D721Med (cell line): Measurements from ENCODE around the gene OLFM1.

ENCODE experiments used
- DNase-seq: peaks from one replicate; pipeline ENCODE4 v3.0.0; 2011; ENCODE audit warnings: low spot score; ENCODE audit not compliant: insufficient read length
- FAIRE-seq: peaks from 2 replicates; lab custom pipeline; 2011; peaks lifted over from hg19 to GRCh38; lab: Jason Lieb, UNC
- TF ChIP-seq, protein P1 (sequence below): IDR thresholded peaks from 2 replicates; pipeline ENCODE4 v1.5.1; 2012; ENCODE audit warnings: mild to moderate bottlenecking, control low read depth; ENCODE audit not compliant: insufficient read depth; ENCODE audit errors: missing control alignments

The OLFM1 gene

DNA sequence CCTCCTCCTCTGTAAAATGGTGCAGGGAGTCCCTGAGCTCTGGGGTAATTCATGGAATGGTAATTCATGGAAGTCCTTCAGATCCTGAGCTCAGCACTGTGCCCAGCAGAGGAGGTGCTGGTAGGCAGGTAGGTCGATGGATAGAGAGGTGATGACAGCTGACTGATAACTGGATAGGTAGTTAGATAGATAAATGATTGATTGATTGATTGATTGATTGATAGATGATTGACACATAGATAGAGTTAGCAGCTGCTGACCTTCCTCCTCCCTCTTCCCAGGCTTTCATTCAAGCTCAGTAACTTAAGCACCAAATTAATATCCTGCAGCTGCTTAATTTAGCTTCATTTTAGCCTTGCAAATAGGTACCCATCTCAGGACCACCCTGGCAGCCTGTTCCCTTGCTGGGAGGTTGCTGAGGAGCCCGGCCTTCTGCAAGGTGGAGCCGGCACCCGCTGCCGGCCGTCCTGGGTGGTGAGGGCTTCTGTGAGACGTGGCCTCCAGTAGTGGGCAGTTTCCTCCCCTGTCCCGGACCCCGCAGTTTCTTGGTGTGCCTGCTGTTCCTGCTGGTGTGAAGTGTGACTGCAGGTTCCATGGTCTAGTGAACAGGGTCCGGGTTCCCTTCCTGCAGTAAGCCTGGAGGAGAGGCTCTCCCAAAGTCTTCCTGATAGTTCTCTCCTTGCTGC lies 13.4 kb downstream of the OLFM1 start:
- no peak for FAIRE-seq
- no peak for DNase-seq
- TF ChIP-seq, protein P1, sequence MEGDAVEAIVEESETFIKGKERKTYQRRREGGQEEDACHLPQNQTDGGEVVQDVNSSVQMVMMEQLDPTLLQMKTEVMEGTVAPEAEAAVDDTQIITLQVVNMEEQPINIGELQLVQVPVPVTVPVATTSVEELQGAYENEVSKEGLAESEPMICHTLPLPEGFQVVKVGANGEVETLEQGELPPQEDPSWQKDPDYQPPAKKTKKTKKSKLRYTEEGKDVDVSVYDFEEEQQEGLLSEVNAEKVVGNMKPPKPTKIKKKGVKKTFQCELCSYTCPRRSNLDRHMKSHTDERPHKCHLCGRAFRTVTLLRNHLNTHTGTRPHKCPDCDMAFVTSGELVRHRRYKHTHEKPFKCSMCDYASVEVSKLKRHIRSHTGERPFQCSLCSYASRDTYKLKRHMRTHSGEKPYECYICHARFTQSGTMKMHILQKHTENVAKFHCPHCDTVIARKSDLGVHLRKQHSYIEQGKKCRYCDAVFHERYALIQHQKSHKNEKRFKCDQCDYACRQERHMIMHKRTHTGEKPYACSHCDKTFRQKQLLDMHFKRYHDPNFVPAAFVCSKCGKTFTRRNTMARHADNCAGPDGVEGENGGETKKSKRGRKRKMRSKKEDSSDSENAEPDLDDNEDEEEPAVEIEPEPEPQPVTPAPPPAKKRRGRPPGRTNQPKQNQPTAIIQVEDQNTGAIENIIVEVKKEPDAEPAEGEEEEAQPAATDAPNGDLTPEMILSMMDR: no peak

DNA sequence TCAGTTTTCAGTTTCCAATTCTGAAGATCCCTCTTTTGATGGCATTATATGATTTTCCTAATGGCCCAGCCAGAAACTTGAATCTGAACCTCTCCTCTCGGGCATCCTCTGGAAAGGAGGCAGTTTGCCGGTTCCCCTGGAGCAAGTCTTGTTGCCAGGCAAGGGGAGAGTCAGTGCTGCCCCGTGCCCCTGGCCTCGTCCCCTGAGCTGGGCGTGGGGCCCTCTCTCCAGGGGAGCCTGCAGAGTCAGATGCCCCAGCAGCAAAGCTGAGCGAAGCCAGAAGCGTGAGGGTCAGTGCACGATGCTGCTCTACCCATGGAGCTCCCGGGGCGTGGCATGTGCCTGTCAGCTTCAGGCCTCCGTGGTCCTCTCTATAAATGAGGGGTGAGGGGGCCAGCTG lies 14.0 kb downstream of the OLFM1 start:
- DNase-seq (no peak), FAIRE-seq (no peak)
- TF ChIP-seq, protein P1: no peak

DNA sequence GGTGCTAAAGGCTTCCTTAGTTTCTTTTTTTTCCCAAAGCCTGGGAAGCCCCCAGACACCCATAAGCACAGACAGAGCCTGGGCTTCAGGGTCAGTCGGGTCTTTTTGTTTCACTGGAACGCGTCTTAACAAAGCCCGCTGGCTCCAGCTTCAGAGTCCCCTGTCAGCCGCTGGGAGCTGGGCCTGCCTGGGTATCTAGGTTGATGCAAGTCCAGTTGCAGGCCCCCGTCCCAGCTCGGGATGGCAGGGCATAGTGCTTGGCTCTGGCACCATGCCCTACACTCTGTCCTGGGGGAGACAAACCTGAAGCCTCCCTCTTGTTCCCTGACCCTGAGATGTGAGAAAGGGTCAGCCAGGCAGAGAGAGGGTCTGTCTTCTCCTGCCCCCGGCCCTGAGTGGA lies 14.5 kb downstream of the OLFM1 start:
- FAIRE-seq (no peak), DNase-seq (no peak)
- TF ChIP-seq, protein P1: no peak

DNA sequence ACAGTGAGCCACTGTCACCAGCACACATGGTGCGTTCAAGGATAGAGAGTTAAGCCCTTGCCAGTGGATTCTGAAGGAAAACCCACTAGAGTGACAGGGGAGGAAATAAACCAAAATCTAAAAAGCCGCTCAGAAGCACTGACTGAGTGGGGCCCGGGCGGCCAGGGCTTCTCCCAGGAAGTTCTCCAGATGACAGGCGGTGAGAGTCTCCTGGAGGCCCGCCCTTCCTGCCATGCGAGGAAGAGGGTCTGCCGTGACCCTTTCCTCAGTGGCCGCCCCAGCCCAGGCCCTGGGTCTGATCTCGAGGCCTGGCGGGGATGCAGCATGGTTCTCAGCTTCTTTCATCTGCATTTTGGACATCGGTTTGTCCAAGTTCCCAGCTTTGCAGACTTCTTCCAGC lies 14.9 kb downstream of the OLFM1 start:
- TF ChIP-seq, protein P1: no peak
- no peak for DNase-seq
- FAIRE-seq: no peak

DNA sequence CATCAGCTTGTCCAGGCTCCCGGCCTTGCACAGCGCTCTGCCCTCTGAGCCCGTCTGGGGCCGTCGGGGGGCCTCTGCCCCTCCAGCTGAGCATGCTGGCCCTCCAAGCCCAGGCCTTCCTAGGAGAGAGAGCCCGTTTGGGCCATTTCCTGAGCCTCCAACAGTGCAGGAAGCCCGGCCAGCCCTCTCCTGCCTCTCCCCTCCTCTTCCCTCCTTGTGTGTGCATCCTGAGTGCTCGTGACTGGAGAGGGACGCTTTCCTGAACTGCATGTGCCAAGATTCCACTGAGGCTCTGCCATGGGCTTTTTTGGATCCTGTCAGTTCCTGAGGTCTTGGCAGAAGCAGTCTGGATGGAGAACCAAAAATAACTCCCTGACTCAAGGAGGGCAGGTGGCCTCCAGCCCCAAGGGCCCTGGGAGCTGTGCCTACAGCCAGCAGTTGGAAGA lies 15.6 kb downstream of the OLFM1 start:
- DNase-seq (no peak), FAIRE-seq (no peak)
- TF ChIP-seq, protein P1: no peak

DNA sequence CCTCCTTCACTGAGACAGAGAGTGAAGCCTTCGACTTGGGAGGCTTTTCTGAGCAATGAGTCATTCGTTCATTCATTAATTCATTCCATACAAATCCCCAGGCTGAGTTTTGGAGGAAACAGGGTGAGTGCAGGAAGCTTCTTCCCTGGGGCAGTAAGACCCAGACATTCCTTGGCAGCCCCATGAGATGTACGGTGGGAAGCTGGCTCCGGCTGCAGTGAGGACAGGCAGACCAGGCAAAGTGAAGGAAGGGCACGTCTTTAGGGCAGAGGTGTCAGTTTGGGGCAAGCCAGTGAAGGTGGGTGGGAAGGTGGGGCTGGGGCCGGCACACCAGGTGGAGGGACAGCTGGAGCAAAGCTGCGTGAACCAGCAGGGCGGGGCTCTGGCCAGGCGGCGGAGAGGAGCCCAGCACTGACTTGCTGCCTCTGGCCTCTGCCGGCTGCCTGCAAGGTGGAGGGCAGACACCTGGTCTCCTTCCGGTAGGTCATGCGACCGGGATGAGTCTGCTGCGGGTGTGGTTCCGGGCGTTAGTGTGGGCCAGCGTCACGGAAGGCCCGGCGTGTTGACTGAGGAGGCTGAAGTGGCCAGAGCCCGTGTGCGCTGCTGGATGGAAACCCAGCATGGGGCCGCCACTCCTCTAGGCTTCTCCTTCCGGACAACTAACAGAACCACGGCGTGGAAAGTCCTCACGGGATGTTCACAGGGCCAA lies 16.6 kb downstream of the OLFM1 start:
- FAIRE-seq: no peak
- TF ChIP-seq, protein P1: no peak
- DNase-seq: no peak

DNA sequence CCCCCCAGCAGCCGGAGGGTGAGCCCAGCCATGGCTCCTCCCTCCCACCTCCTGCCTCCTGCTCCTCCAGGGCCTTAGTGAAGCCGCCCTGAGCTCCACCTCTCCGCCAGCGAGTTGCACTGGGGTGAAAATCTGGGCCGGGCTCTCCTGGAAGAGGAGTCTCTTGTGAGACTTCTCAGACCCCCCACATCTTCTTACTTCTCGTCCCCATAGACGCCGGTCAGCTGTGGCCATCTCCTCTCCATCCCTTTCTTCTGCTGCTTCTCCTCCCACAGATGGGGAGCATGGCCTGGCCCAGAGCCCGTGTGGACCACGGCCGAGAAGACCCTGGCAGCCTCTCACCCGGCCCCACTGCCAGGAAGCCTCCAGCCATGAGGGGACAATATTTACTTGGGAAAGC lies 17.3 kb downstream of the OLFM1 start:
- DNase-seq: no peak
- TF ChIP-seq, protein P1: no peak
- FAIRE-seq: no peak
